GM12878 (cell line): ENCODE measurements around the gene ZNF496. TPM values are rescaled to one million over a fixed set of nuclear protein-coding genes. Genes with fewer than 3 reads are reported as not detected.
"Not testable (repeated sequence)": the region's sequence is repeated elsewhere in the genome, so short reads cannot be mapped to it uniquely, and the experiment has no call there.

Experiments used
- ATAC-seq: fragments of 200-7000 bp; cut with Tn5 transposase; 3 replicates; pipeline ENCODE4 v1.9.1; 2020; ENCODE audit warnings: mild to moderate bottlenecking, moderate library complexity
- BruUV-seq: library from RNA; stranded (reverse); fragments of 400-500 nt; replicated peaks from 2 replicates; lab custom pipeline; 2021; lab: Mats Ljungman, UMichigan
- CTCF ChIA-PET: fragments of 300-600 bp; sonication (Branson Sonifier 250); formaldehyde crosslinking; extraction: SDS; loops from one replicate; lab custom pipeline; 2021; ENCODE audit warnings: inconsistent platforms; lab: Yijun Ruan, JAX
- POLR2A ChIA-PET: fragments of 350-600 bp; formaldehyde crosslinking; extraction: SDS; loops from one replicate; lab custom pipeline; 2021; ENCODE audit warnings: inconsistent platforms; lab: Charles Lee
- RAD21 ChIA-PET: fragments of 300-600 bp; sonication (Branson Sonifier 250); formaldehyde crosslinking; loops from one replicate; lab custom pipeline; 2023; ENCODE audit warnings: antibody characterized with exemption; ENCODE audit not compliant: unreplicated experiment; lab: Charles Lee
- SMC1A ChIA-PET: fragments of 300-600 bp; sonication (Branson Sonifier 250); formaldehyde crosslinking; loops from one replicate; lab custom pipeline; 2023; ENCODE audit not compliant: unreplicated experiment, uncharacterized antibody; lab: Charles Lee
- DNase-seq: peaks from one replicate; pipeline ENCODE4 v3.0.0-alpha.2; 2011; ENCODE audit warnings: low read depth, low spot score
- FAIRE-seq: peaks from 3 replicates; lab custom pipeline; 2011; peaks lifted over from hg19 to GRCh38; lab: Jason Lieb, UNC
- H2AFZ ChIP-seq: 2 replicates; pipeline ENCODE4 v1.6.0; 2011; ENCODE audit warnings: low read depth, low read length, control low read depth; ENCODE audit not compliant: control insufficient read depth
- H3K27ac ChIP-seq: 2 replicates; pipeline ENCODE4 v1.5.1; 2011; ENCODE audit warnings: control low read depth; ENCODE audit not compliant: control insufficient read depth, insufficient read depth
- H3K27me3 ChIP-seq, 2 experiments: replicated peaks in 1 of 2; 2 replicates each; pipeline versions ENCODE4 v1.6.0 to v1.6.1; 2011; ENCODE audit warnings: low read length in 1 of 2; ENCODE audit not compliant: control insufficient read depth in 2 of 2, insufficient read depth in 2 of 2
- H3K36me3 ChIP-seq, 2 experiments: 2 replicates each; pipeline ENCODE4 v1.5.1; 2011; ENCODE audit warnings: low read length in 1 of 2; ENCODE audit not compliant: control insufficient read depth in 2 of 2, insufficient read depth in 2 of 2
- H3K4me1 ChIP-seq: 2 replicates; pipeline ENCODE4 v1.6.1; 2011; ENCODE audit warnings: mild to moderate bottlenecking, low read length, moderate library complexity, mixed read lengths; ENCODE audit not compliant: control insufficient read depth, insufficient read depth
- H3K4me2 ChIP-seq: 2 replicates; pipeline ENCODE4 v1.6.0; 2011; ENCODE audit warnings: control low read depth; ENCODE audit not compliant: control insufficient read depth, insufficient read depth
- H3K4me3 ChIP-seq: fragments of 200-600 bp; sonication (generic); 2 replicates; pipeline ENCODE4 v1.5.1; 2016
- H3K79me2 ChIP-seq: 2 replicates; pipeline ENCODE4 v1.6.0; 2011; ENCODE audit warnings: low read length; ENCODE audit not compliant: control insufficient read depth, insufficient read depth
- H3K9ac ChIP-seq: 2 replicates; pipeline ENCODE4 v1.8.0; 2011; ENCODE audit warnings: low read length, control low read depth, mixed read lengths; ENCODE audit not compliant: control insufficient read depth, insufficient read depth
- H3K9me3 ChIP-seq: replicated peaks from 3 replicates; pipeline ENCODE4 v1.5.1; 2011; ENCODE audit warnings: mild to moderate bottlenecking, low read length; ENCODE audit not compliant: control insufficient read depth, insufficient read depth
- H4K20me1 ChIP-seq: 2 replicates; pipeline ENCODE4 v1.6.0; 2011; ENCODE audit not compliant: control insufficient read depth, insufficient read depth
- CREB1 ChIP-seq: IDR thresholded peaks from 2 replicates; pipeline ENCODE4 v1.6.1; 2012; ENCODE audit warnings: low read depth, mild to moderate bottlenecking, inconsistent platforms
- IRF4 ChIP-seq: IDR thresholded peaks from 2 replicates; pipeline ENCODE4 v1.6.1; 2011; ENCODE audit warnings: low read depth, low read length
- JUND ChIP-seq: IDR thresholded peaks from 2 replicates; pipeline ENCODE4 v1.6.1; 2012; ENCODE audit warnings: low read depth, mild to moderate bottlenecking, low read length, improper control_type of control experiment, moderate library complexity
- KDM1A ChIP-seq: fragments of 200-600 bp; sonication (generic); IDR thresholded peaks from 2 replicates; pipeline ENCODE4 v1.6.1; 2016; ENCODE audit warnings: borderline replicate concordance
- NR2F1 ChIP-seq: fragments of 450-650 bp; conservative IDR thresholded peaks from 2 replicates; pipeline ENCODE4 v1.6.1; 2017; ENCODE audit warnings: mild to moderate bottlenecking
- SUZ12 ChIP-seq: fragments of 200-600 bp; sonication (generic); IDR thresholded peaks from one replicate; pipeline ENCODE4 v1.6.1; 2018; ENCODE audit warnings: antibody characterized with exemption, mild to moderate bottlenecking; ENCODE audit not compliant: unreplicated experiment
- WRNIP1 ChIP-seq: IDR thresholded peaks from 2 replicates; pipeline ENCODE4 v1.6.1; 2011; ENCODE audit warnings: low read depth, low read length, improper control_type of control experiment, borderline replicate concordance
- ZZZ3 ChIP-seq: IDR thresholded peaks from 2 replicates; pipeline ENCODE4 v1.6.1; 2011; ENCODE audit warnings: low read depth; ENCODE audit not compliant: control insufficient read depth, insufficient read length
- WGBS: methylation state at CpG from one replicate; pipeline ENCODE4 v1.1.6; 2016; ENCODE audit warnings: low lambda C conversion rate; ENCODE audit not compliant: insufficient replicate concordance, insufficient coverage; ENCODE audit errors: missing lambda C conversion rate; 5-methylcytosine and 5-hydroxymethylcytosine counted together
- in situ Hi-C: fragments of 300-500 bp; cut with MboI; formaldehyde crosslinking; loops from 9 replicates; pipeline ENCODE4 v1.14.3; 2018; ENCODE audit warnings: mixed read lengths
- intact Hi-C: fragments of 100-400 bp; cut with micrococcal nuclease; formaldehyde crosslinking; loops from one replicate; pipeline ENCODE4 v1.14.2; 2022; ENCODE audit not compliant: unreplicated experiment
- polyA plus RNA-seq, 11 experiments: library from polyadenylated mRNA; depleted of rRNA in 4 of 11; unstranded in 6 of 11; stranded (reverse) in 5 of 11; fragments of >200 nt; fragmentation: Nextera tagmentation in 4 of 11; fragmentation: Illumina TruSeq in 1 of 11; extraction: Ambion mirVana in 4 of 11; extraction: Trizol in 1 of 11; gene quantifications; 1 replicate in 1 of 11; 2 replicates in 10 of 11; pipeline versions ENCODE4 v1.2.1 to v1.2.3, GENCODE V29; 2011 to 2016; ENCODE audit warnings: inconsistent platforms in 2 of 11, missing spikeins in 2 of 11, low read depth in 1 of 11
- total RNA-seq, 4 experiments: library from RNA; depleted of rRNA in 3 of 4; stranded (reverse); fragments of >200 nt in 3 of 4; fragmentation: Illumina TruSeq in 1 of 4; extraction: Trizol in 1 of 4; gene quantifications; 2 replicates each; pipeline versions ENCODE4 v1.2.1 to v1.2.3, GENCODE V29; 2013 to 2021

ZNF496 gene
- total and polyA plus RNA-seq, 10 of the 15 experiments (the other 5 are each of a cell fraction or from before 2014, with no cell fraction given): 1.6 to 26.4 (median 12.5) TPM

DNA sequence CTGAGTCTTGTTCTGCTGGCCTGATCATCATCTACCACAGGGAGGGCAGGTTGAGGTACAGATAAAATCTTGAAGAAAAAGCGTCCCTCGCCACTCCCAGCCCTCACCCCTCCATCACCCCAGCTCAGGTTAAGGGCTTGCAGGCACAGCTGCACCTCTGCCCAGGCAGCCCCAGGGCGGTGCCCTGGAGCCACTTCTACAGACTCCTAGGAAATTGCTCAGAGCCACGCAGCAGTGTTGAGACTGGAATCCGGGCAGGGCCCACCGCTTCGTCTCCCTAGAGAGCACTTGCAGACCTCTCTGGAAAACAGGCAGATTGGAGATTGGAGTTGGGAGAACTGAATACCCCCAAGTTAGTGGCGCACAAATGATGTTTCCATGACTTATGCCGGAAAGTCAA, 40.5 kb downstream of the ZNF496 start (continued):
- no peak for TF ChIP-seq IRF4
- TF ChIP-seq CREB1: no peak
- no peak for TF ChIP-seq SUZ12
- TF ChIP-seq ZZZ3: no peak

DNA sequence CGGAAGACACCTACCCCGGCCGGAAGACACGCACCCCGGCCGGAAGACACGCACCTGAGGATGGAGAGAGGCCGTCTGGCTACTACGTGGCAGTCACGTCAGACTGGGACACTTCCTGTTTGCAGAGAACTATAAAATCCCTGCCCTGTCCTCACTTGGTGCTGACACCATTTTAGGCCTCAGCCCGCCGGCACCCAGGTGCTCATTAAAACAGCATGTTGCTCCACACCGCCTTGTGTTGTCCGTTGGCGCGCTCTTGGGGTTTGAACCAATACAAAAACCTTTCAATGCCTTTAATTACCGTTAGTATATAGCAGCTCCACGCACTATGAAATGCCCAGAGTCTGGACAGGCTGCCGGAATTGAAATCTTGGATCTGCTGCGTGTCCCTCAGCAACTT, 41.1 kb downstream of the ZNF496 start:
- Histone ChIP-seq H3K36me3 (no peaks in the 10 kb centered on the region), H3K4me1 (no peaks in the 10 kb centered on the region), H3K79me2 (no peaks in the 10 kb centered on the region), H3K4me2 (no peak overlapping the region), H3K4me3 (no peak overlapping the region), H4K20me1 (no peaks in the 10 kb centered on the region), H3K27me3 (no peaks in the 10 kb centered on the region), H2AFZ (no peak overlapping the region), H3K9ac (no peak overlapping the region), H3K27ac (no peak overlapping the region), H3K9me3 (no peaks in the 10 kb centered on the region; the same call in 2 of the 3 replicates)
- ChIA-PET POLR2A (no interaction called here), RAD21 (no interaction called here), CTCF (no interaction called here), SMC1A (no interaction called here)
- DNase-seq: no peak
- in situ Hi-C loops: no loop called here
- whole genome bisulfite sequencing: 74% methylated on average over 20 of the region's 20 CpGs
- no peak for FAIRE-seq
- intact Hi-C loops: no loop called here
- no peak for TF ChIP-seq JUND
- TF ChIP-seq KDM1A: no peak
- no peak for TF ChIP-seq NR2F1
- no peak for TF ChIP-seq WRNIP1
- no TSS peak for BruUV-seq
- ATAC-seq: no peak

DNA sequence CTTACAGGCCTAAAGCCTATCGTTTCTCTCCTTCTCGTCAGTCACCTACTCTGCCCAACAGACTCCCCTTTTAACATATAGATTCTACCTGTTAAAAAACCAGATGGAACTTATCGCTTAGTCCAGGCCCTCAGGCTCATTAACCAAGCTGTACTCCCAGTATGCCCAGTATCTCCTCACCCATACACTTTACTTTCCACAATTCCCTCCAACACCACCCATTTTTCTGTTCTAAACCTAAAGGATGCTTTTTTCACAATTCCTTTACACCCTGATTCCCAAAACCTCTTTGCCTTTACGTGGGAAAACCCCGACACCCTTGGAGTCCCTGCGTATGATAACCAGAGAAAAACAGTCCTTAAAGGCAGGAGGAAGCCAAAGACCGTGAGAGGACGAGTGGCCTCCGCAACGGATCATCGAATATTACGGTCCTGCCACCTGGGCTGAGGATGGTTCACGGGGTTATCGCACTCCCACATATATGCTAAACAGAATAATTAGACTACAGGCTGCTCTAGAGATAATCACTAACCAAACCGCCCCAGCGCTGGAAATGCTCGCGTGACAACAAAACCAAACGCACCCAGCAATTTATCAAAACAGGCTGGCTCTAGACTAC, 42.3 kb downstream of the ZNF496 start:
- FAIRE-seq, H3K79me2 ChIP-seq, H3K9me3 ChIP-seq, intact Hi-C loops, H3K27ac ChIP-seq, H3K9ac ChIP-seq, RAD21 ChIA-PET, H3K27me3 ChIP-seq, in situ Hi-C loops, H3K4me3 ChIP-seq, DNase-seq, H3K4me2 ChIP-seq, H3K4me1 ChIP-seq, CTCF ChIA-PET, ATAC-seq, BruUV-seq, H3K36me3 ChIP-seq, POLR2A ChIA-PET, H2AFZ ChIP-seq, H4K20me1 ChIP-seq, SMC1A ChIA-PET: not testable (repeated sequence)
- 74% methylated on average over 19 of the region's 19 CpGs for WGBS
